RKO (cell line): ENCODE data around the gene PASK.
A peak's percentile ranks its signal among the peaks of the same experiment; 100 is the strongest.

Source experiments
- DNase-seq: peaks from one replicate; pipeline ENCODE4 v3.0.0-alpha.2; 2016; ENCODE audit warnings: low spot score

Gene PASK

DNA sequence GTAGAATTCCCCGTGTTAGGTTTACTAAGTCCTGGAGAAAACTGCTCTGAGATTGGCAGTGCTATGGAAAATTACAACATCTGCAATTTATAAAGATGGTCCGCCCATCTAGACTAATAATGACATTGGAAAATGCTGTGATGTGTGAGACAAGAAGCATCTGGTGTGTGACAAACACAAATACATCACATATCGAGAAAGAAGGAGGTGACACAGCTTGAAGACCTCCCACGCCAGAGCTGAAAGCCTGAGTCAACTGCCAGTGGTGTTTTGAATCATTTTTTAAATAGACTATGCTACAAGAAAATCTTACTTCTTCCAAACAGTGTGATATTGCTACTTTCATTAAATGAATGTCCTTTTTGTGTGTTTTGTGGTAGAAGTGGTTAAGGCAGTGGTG, 30.6 kb upstream of the PASK start:
- DNase-seq, result peak; percentile 16

DNA sequence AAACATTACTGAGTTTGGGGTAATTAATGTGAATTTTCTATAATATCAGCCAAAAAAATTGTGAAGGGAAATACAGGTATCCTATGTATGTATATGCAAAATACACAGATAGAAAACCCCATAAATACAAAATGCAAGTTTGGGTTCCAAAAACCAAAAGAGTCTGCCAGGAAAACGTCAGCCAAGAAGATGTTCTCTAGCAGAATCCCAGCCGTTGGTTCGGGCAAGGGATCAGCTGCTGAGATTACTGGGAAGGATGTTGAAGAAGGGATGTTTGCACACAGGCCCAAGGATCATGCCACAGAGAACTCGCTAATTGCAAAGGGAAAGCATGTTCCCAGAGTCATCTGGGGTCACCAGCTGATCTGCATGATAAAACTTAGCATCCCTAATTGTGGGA, 29.7 kb upstream of the PASK start:
- no peak for DNase-seq

DNA sequence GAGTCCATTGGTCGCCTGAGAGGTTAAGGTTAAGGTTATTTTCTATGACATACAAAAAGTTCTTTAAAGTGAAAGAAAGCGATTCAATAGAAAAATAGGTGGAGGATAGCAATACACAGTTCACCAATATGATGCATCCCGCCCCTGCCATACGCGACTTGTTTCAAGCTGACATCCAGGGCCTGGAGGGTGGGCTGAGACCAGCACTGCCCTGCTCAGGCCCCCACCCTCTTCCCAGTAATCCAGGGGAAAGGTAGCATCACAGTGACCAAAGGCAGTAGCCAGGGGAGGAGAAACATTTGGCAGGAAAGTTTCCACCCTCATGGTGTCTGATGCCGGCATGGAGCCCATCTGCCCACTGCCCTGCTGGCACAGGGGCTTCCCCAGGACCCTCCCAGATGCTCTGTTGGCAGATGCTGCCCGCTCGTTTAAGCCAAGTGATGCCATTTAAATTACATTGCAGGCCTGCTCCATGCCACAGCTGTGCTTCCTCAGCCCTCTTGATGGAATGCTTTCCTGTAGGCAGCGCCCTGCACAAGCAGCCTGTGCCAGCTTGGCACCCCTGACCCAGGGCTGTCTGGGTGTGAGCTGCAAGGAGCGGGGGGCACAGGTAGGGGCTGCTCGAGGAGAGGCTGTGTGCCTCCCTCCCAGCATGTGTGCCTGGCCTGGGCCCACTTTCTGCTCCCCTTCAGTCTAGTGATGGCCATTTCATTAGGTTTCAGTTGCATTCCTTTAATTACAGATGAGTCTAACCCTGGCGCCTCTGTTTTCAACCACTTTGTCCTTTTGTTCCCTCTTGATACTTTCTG, 28.5 kb upstream of the PASK start:
- DNase-seq, result no peak

DNA sequence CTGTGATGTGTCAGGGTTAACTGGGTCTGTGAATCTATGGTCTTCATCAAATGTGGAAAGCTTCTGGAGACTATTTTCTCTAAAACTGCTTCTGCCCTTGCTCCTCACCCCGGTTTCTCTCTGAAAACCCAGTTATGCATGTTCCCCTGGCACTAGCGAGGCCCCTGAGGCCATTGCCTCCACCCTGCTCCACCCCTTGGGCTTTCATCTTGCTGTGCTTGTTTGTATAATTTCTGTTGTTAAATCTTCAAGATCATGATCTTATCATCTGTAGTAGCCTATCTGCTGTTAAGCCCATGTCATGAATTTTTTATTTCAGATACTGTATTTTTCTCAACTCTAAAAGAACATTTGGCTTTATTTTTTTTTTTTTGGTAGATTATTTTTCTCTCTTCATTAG, 24.3 kb upstream of the PASK start:
- DNase-seq, result no peak

DNA sequence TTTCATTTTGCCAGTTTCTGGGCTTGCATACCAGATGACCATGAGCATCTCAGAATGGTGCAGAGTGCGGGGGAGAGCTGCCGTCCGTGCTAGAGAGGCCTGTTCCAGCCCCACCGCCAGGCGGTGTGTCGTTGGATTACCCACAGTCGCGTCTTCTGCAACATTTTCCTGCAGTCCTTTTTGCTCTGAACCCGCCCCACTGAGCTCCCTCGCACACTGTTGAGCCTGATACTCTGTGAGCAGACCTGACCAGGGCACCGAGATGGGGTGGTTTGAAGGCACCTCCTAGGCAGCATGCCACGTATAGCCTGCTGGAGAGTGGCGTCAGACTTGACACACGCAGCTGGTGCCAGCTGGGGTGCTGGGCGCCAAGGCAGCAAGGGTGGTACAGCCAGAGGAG, 19.1 kb upstream of the PASK start:
- DNase-seq, result no peak

DNA sequence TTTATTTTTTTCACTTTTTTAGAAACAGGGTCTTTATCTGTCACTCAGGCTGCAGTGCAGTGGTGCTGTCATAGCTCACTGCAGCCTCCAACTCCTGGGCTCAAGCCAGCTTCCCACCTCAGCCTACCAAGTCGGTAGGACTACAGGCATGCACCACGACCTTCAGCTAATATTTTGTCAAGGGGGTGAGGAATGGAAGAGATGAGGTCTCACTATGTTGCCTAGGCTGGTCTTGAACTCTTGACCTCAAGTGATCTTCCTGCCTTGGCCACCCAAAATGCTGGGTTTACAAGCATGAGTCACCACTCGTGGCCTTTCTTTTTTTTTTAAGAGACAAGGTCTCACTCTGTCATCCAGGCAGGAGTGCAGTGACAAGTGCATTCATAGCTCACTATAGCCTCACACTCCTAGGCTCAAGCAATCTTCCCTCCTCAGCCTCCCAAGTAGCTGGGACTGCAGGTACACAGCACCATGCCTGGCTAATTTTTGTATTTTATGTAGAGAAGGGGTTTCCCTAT, 14.4 kb upstream of the PASK start:
- DNase-seq, result peak; percentile 18

DNA sequence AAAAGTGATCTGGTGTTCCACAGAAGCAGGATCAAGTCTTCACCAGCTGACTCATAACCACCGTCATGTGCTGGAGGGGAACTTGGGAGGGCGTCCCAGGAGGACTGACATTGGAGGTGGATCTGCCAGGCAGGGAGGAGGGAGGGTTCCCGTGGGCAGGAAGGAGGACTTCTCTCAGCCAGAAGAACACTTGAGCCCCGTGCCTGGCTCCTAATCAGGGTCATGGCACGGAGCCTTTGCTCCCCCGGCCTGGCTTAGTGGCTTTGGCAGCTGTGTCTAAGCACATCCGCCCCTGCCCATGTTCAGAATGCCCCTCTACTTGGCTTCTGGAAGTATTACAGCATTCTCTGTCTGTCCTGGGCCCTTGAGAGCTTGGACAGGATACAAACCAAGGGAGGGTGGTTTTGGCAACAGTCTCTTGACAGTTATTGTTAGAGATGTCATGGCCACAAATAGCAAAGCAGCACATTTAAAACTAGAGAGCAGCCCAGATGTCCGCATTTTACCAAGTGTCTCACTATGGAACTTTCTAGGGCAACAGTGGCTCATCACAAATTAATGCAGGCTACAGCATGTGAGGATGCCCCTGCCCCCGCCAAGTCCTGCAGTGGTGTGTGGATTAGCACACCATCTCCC, 12.5 kb upstream of the PASK start:
- no peak for DNase-seq

DNA sequence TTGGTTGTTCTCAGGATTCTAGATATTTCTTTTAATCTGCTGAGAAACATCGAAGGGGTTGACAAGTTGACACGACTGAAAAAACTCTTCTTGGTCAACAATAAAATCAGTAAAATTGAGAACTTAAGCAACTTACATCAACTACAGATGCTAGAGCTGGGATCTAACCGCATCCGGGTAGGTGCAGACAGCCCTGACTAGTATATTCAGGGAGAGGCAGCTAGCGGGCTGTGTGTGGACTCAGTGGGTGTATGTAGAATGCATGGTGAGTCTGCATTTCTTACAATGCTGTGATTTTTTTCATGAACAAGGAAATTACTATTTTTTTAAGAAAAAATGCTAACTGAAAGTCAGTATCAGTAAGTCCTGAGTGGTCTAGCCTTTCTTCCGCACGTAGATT, 11.0 kb upstream of the PASK start:
- no peak for DNase-seq

DNA sequence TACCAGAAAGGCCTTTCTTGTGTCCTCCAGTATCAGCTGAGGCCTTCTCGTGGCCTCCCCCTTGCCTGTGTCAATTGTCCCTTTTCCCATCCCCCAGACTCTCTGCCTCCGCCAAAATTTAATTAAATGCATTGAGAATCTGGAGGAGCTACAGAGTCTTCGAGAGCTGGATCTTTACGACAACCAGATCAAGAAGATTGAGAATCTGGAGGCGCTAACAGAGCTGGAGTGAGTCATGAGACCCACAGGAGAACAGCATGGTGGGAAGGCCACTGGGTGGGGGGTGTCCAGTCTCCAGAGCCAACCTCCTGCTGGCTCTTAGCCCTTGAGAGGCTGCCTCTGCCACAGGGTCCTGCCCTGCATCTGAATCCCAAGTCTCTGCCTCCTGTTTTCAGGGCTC, 9.8 kb upstream of the PASK start:
- no peak for DNase-seq

DNA sequence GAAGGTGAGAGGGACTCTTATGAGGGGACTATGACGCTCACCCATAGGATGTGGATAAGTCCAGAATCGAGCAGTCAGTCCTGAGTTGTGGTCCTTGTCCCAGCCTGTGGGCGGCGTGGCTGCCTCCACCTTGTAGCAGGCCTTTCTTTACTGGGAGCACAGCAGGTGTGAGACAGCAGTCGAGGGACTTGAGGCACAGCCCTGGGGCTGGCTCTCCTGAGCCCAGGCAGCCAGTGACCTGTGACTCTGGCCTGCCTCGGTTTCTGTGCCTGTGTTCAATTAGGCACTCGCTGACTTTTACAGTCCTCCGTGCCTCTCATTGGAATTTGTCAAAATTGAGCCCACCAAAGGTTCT, 9.3 kb upstream of the PASK start:
- DNase-seq, result no peak

DNA sequence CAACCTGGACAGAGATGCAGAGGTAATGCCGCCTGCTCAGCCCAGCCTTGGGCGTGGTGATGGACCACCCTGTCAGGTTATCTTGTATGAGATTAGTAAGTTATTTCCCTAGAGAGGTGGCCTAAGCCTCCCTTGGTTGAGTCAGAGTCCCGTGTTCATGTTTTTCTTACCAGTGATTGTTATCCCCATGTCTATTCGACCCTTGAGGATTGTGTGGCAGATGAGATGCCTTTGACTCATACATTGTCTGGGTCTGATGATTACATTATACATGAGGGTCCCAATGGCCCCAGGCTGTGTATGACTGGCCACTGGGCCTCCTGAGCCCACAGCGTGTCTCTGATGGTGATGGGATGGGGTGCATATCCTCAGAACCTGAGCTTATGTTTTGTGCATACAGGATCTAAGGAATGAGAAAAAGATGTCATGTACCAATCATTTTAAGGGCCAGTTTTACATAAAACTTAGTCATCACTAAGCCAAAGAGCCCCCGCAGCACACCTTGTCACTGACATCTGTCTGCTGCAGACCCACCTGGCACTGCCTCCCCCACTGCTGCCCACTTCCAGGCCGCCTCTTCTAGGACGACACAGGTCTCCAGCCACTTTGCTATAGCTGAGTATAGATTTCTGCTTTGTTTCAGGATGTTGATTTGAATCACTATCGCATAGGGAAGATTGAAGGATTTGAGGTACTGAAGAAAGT, 8.7 kb upstream of the PASK start:
- DNase-seq, result no peak

DNA sequence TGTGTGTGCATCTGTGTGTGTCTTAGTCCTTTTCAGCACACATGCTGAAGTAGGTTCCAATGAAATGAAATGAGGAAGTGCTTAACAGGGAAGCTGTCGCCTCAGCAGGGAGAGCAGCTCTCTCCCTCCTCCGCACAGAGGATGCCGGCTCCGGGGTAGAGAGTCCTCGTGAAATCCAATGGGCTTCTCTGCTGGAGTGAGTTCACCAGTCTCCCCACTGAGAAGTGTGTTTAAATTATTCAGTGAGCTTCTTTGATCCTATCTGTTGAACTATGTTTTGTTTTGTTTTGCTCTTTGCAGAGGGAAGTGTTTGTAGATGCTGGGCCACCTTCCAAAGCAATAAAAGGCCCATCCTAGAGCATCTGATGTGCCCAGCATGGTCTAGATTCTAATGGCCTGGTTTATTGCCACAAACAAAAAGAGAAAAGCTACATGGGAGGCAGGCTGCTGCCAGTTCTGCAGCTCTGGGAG, 7.7 kb upstream of the PASK start:
- no peak for DNase-seq

DNA sequence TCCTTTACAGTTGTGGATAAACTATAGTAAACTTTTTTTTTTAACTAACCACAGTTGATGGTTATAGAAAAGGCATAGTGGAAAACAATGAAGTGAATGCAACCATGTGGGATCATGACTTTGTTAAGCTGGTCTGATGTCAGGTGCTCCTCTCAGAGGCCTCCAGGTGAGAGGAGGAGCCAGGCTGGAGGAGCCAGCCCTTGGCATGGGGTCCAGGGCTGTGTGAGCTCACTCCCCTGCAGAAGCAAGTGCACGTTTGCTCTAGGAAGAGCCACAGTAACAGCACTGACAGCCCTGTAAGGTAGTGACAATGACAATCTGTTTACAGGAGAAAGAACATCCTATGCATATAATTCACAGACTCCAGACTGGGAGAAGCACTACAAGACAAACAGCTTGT, 6.7 kb upstream of the PASK start:
- no peak for DNase-seq

DNA sequence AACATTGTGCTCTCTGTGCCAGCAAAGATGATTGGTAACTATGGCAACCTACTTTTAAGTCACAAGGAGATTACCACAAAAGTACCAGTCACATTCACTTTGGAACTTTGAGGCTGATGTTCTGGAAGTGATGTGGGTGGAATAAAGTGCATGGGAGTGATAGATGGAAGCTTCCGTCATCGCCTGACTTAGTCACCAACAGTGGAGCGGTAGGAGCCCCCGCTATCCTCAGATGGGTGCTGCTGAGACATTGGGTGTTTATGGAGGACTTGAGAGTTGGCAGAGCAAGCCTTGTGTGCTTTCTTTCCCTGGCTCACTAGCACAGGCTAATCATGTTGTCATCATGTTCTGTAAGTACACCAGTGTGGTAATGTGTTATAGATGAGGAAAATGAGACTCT, 5.6 kb upstream of the PASK start:
- peak; percentile 21 for DNase-seq

DNA sequence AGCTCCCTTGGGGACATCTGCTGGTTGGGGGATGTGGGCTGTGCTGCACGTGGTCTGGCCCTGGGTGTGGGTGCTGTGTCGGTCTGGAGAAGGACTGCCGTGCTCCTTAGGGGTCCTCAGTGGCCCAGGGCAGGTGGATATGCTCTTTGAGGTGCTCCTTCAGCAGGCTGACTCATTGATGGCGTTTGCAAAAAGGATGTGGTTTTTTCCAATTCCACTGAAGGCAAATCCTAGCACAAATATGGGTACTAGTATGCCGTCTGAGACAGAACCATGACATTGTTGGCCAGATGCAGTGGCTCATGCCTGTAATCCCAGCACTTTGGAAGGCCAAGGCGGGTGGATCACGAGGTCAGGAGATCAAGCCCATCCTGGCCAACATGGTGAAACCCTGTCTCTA, 4.3 kb upstream of the PASK start:
- no peak for DNase-seq

DNA sequence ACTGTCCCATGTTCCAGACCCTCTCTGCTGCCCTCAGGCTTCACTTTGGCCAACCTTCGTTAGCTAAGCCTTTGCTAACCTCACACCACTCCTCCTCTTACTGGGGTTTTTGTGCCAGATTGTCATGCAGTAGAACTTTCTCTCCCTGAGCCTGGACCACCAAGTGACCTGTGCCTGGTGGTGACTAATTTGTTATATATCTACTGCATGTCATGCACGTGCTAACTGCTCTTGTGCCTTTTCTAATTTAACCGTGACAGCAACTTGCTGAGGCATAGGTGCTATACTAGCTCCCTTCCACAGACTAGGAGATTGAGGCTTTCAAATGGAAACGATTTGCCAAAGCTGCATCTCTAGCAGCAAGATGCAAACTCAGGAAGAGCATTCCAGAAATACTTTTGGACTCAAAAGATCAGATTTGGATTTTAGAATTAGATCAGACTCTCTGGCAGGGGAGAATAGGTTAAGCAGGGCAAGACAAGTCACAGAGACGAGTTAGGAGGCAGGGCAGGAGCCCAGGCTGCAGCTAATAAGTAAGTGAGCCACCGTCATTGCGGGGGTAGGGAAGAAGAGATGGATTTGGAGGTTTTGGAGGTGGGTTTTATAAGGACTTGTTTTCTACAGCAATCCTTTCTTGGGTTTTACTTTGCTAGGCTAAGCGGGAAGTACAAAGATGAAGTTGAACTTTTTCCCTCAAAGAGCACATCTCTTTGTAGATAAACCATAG, 2.8 kb upstream of the PASK start:
- DNase-seq, result no peak

DNA sequence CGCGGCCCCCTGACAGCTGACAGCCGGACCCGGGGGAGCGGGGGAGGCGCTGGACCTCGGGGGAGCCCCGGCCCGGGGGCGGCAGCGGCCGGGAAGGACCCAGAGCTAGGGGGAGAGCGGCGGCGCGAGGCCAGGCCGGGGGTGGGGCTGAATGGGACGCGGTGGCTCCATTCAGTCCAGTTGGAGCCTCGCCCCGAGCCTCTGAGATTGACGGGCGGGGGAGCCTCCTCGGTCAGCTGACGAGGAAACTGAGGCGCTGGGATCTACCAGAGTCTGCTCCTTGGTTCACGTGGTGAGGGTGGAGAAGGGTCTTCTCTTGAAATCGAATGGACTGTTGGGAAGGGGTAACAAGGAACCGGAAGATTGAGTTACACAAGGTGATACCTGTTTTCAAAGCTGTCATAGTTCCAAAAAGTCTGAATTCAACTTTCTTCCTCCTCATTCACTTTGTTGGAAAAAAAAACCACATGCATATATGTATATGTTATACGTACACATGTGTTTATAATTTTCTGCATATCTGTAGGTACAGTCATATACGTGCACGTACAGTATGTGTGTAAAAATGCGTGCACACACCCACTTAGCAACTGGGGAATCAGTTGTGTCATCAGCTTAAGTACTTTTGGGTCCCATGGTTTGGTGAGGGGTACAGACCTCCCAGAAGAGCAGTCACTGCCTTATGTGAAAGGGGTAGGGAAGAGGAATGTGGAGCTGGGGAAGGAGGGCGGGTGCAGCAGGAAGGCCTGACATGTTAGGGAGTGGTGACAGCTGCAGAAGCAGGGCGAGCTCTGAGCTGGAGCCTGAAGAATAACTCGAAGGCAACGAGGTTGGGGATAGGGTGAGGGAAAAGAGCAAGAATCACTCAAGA, 1.6 kb upstream of the PASK start:
- DNase-seq, result peak; percentile 38

DNA sequence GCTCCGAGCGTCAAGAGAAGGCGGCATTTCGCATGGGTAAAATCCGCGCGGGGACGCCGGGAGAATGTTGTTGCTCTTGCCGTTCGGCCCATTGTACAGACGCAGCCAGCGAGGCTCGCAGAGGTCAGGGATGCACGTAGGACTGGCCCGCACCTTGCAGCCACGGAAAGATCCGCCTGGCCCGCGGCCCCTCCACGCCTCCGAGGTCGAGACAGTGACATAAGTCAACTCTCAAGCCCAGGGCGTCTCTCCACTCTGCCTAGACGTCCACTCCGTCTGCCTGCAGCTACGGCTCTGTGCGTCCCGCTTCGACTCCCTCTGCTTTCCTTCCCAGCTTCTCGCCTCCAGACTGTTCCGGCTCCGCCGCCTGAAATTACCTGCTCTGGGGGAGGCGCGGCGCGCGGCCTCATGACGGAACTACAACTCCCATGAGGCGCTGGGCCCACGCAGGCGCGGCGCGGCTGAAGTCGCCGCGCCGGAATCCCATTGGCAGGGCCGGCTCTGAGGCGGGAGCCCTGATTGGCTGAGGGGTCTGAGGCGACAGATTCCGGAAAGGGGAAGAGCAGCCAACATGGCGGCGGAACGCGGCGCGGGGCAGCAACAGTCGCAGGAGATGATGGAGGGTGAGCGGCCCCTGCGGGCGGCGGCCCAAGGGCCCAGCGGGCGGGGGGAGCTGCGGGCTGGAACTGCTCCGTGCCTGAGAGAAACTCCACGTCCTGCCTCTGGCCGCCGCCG, 820 bp upstream of the PASK start, which contains the start of gene PPP1R7:
Gene PPP1R7 (plus strand): TSS at position 543 of the 735 bp plus-strand sequence. CDS start 29 bp downstream, at position 572.
- DNase-seq, result peak; percentile 94

DNA sequence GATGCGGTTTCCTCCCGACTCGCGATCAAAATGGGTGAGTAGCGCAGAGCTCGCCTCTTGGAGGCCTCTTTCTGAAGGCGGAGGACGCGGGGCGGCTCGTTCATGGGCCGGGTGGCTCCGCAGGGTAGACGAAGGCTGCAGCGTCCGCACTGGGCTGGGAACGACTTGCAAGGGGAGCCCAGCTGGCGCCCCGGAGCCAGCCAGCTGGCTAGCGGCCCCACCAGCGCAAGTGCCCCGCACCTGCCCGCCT, 328 bp upstream of the PASK start:
- DNase-seq, result no peak

DNA sequence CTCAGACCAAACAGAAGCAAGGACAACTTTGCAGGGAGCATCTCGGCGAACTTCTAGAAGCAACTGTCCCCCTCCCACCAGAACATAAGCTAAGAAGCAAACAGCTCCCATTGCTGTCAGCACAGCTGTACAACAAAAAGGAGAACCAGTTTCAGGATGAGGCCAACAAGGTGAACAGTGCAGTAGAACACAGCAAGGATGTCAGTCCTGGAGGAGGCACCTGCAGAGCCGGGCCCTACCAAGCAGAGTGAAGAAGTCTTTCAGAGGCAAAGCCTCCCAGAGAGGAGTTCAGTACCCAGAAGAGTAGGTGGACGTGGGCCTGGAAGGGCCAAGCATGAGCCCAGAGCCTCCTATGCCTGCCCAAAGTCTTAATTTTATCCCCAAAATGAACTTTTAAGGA, 1.0 kb downstream of the PASK start:
- DNase-seq, result peak; percentile 10

DNA sequence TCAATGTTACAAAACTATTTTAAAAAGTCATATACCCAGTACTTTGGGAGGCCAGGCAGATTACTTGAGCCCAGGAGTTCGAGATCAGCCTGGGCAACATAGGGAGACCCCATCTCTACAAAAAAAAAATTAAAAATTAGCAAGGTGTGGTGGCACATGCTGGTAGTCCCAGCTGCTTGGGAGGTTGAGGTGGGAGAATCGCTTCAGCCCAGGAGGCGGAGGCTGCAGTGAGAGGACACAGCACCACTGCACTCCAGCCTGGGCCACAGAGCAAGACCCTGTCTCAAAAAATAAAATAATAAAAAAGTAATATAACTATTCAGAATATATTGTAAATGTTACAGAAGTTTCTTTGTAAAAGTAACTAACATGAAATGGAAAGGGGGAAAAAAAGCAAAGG, 1.9 kb downstream of the PASK start:
- no peak for DNase-seq
